ENCODE results near the gene PTEN.
"Not testable (repeated sequence)": the region's sequence is repeated elsewhere in the genome, so short reads cannot be mapped to it uniquely, and the experiment has no call there.

PTEN gene

GRCh38 chr10:87847550-87847949 is 15.9 kb upstream of the PTEN start:
- Histone ChIP-seq H2AFZ (ENCODE audit: low read depth, low read length) (no peak overlapping the region), H3K36me3 (ENCODE audit: insufficient read depth, low read length) (no peaks in the 10 kb centered on the region), H3K4me3 (ENCODE audit: low read depth in 1 of 2, low read length in 2 of 2) (no peak overlapping the region), H3K9ac (ENCODE audit: low read depth, low read length) (no peak overlapping the region), H3K27ac (ENCODE audit: low read length) (no peak overlapping the region), H3K9me3 (ENCODE audit: insufficient read depth, low read length, severe bottlenecking) (no peaks in the 10 kb centered on the region), H3K4me1 (ENCODE audit: insufficient read depth, low read length) (peaks cover 26% of the 10 kb centered on the region), H3K27me3 (ENCODE audit: insufficient read depth, low read length, poor library complexity) (no peaks in the 10 kb centered on the region), H3K4me2 (ENCODE audit: insufficient read depth, low read length) (no peak overlapping the region), H4K20me1 (ENCODE audit: insufficient read depth, low read length) (no peaks in the 10 kb centered on the region), H3K79me2 (ENCODE audit: insufficient read depth, low read length) (no peaks in the 10 kb centered on the region)
- no peak for ATAC-seq (ENCODE audit: insufficient read depth, low read depth)
- TF ChIP-seq, protein P1, sequence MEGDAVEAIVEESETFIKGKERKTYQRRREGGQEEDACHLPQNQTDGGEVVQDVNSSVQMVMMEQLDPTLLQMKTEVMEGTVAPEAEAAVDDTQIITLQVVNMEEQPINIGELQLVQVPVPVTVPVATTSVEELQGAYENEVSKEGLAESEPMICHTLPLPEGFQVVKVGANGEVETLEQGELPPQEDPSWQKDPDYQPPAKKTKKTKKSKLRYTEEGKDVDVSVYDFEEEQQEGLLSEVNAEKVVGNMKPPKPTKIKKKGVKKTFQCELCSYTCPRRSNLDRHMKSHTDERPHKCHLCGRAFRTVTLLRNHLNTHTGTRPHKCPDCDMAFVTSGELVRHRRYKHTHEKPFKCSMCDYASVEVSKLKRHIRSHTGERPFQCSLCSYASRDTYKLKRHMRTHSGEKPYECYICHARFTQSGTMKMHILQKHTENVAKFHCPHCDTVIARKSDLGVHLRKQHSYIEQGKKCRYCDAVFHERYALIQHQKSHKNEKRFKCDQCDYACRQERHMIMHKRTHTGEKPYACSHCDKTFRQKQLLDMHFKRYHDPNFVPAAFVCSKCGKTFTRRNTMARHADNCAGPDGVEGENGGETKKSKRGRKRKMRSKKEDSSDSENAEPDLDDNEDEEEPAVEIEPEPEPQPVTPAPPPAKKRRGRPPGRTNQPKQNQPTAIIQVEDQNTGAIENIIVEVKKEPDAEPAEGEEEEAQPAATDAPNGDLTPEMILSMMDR (IDR thresholded peaks at IDR 0.05; ENCODE audit: borderline replicate concordance, extremely low read depth, low read length, poor library complexity, severe bottlenecking) = no peak
- TF ChIP-seq EZH2 (IDR thresholded peaks at IDR 0.05; ENCODE audit: borderline replicate concordance, low read depth, low read length, severe bottlenecking) = no peak
- no peak for DNase-seq

DNA sequence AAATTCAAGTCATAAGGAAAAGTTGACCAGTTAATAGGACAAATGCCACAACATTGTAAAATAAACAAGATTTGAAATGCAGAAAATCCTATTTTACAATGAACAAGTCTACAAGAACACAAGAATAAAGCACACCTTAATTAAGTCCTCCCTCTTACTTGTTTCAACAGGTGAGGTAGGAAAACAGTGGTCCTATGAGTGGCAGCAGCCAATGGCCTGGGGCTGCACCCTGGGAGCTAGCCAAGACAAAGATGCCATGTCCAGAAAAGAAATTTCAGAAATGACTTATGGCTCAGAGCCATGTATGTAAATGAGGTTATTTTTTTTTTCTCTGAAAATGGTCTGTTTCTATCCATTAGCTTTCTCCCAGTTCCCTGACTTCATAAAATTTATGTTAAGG is 14.4 kb upstream of the PTEN start:
- no peaks in the 10 kb centered on the region for H4K20me1 ChIP-seq (ENCODE audit: insufficient read depth, low read length)
- H3K9ac ChIP-seq (ENCODE audit: low read depth, low read length) = no peak overlapping the region
- no peak overlapping the region for H2AFZ ChIP-seq (ENCODE audit: low read depth, low read length)
- TF ChIP-seq, protein P1 (IDR thresholded peaks at IDR 0.05; ENCODE audit: borderline replicate concordance, extremely low read depth, low read length, poor library complexity, severe bottlenecking) = no peak
- no peak for TF ChIP-seq EZH2 (IDR thresholded peaks at IDR 0.05; ENCODE audit: borderline replicate concordance, low read depth, low read length, severe bottlenecking)
- H3K4me2 ChIP-seq (ENCODE audit: insufficient read depth, low read length) = no peak overlapping the region
- H3K4me1 ChIP-seq (ENCODE audit: insufficient read depth, low read length) = peaks cover 22% of the 10 kb centered on the region
- DNase-seq (no peak), ATAC-seq (ENCODE audit: insufficient read depth, low read depth) (no peak)
- no peaks in the 10 kb centered on the region for H3K9me3 ChIP-seq (ENCODE audit: insufficient read depth, low read length, severe bottlenecking)
- no peaks in the 10 kb centered on the region for H3K79me2 ChIP-seq (ENCODE audit: insufficient read depth, low read length)
- no peaks in the 10 kb centered on the region for H3K27me3 ChIP-seq (ENCODE audit: insufficient read depth, low read length, poor library complexity)
- no peak overlapping the region for H3K27ac ChIP-seq (ENCODE audit: low read length)
- H3K36me3 ChIP-seq (ENCODE audit: insufficient read depth, low read length) = no peaks in the 10 kb centered on the region
- H3K4me3 ChIP-seq (ENCODE audit: low read depth in 1 of 2, low read length in 2 of 2) = no peak overlapping the region

DNA sequence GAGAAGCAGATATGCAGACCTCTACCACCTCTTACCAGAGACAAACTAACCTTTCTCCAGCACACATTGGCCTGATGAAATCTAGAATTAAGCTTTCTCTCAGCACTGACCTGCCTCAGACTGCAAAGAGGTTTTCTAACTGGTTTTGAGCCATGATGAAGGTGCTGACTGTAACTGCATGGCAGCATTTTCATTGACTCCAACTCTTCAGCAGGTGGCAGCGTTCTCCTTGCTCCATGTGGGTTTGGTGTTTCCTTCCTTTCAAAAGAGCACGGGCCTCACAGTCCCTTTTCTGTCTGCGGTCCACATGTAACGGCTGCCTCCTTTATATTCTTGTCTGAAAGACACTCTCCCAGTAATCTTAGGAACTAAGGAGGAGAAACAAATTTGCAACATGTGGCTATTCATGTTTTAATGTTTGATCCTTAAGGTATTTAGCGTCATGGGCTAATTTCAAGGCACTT is 12.7 kb upstream of the PTEN start:
- Histone ChIP-seq H3K27me3 (ENCODE audit: insufficient read depth, low read length, poor library complexity) (no peaks in the 10 kb centered on the region), H2AFZ (ENCODE audit: low read depth, low read length) (peak overlapping the region; percentile 86), H3K9ac (ENCODE audit: low read depth, low read length) (peak overlapping the region; percentile 33), H3K4me2 (ENCODE audit: insufficient read depth, low read length) (peak overlapping the region; percentile 43), H3K36me3 (ENCODE audit: insufficient read depth, low read length) (no peaks in the 10 kb centered on the region), H3K79me2 (ENCODE audit: insufficient read depth, low read length) (no peaks in the 10 kb centered on the region), H3K4me1 (ENCODE audit: insufficient read depth, low read length) (peaks cover 40% of the 10 kb centered on the region), H3K4me3 (ENCODE audit: low read depth in 1 of 2, low read length in 2 of 2) (no peak overlapping the region), H3K9me3 (ENCODE audit: insufficient read depth, low read length, severe bottlenecking) (no peaks in the 10 kb centered on the region), H4K20me1 (ENCODE audit: insufficient read depth, low read length) (no peaks in the 10 kb centered on the region), H3K27ac (ENCODE audit: low read length) (peak overlapping the region; percentile 80)
- DNase-seq (peak; percentile 86), ATAC-seq (ENCODE audit: insufficient read depth, low read depth) (peak; percentile 98)
- no peak for TF ChIP-seq EZH2 (IDR thresholded peaks at IDR 0.05; ENCODE audit: borderline replicate concordance, low read depth, low read length, severe bottlenecking)
- TF ChIP-seq, protein P1 (IDR thresholded peaks at IDR 0.05; ENCODE audit: borderline replicate concordance, extremely low read depth, low read length, poor library complexity, severe bottlenecking) = peak; percentile 96

DNA sequence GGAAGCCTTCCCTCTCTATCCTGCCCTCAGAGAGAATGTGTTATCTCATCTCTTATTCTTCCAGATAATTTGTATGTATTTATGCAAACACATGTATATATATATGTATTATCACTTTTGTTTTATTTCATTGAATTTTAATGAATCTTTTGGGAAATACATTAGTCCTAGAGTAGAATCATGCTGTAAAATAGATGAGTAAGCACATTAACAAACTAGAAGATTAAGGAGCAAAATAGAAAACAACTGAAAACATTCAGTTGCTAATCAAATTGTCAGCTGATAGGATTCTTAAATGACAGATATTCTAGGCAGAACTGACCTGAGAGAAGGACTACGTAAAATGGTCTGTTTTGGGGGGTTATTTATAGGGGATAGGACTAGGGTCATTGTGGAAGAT is 11.3 kb upstream of the PTEN start:
- Histone ChIP-seq H3K27me3 (ENCODE audit: insufficient read depth, low read length, poor library complexity) (no peaks in the 10 kb centered on the region), H3K36me3 (ENCODE audit: insufficient read depth, low read length) (no peaks in the 10 kb centered on the region), H3K4me1 (ENCODE audit: insufficient read depth, low read length) (peaks cover 40% of the 10 kb centered on the region), H3K9ac (ENCODE audit: low read depth, low read length) (no peak overlapping the region), H3K79me2 (ENCODE audit: insufficient read depth, low read length) (no peaks in the 10 kb centered on the region), H2AFZ (ENCODE audit: low read depth, low read length) (no peak overlapping the region), H3K9me3 (ENCODE audit: insufficient read depth, low read length, severe bottlenecking) (no peaks in the 10 kb centered on the region), H3K4me3 (ENCODE audit: low read depth in 1 of 2, low read length in 2 of 2) (no peak overlapping the region), H4K20me1 (ENCODE audit: insufficient read depth, low read length) (no peaks in the 10 kb centered on the region), H3K4me2 (ENCODE audit: insufficient read depth, low read length) (no peak overlapping the region), H3K27ac (ENCODE audit: low read length) (no peak overlapping the region)
- TF ChIP-seq EZH2 (IDR thresholded peaks at IDR 0.05; ENCODE audit: borderline replicate concordance, low read depth, low read length, severe bottlenecking) = no peak
- TF ChIP-seq, protein P1 (IDR thresholded peaks at IDR 0.05; ENCODE audit: borderline replicate concordance, extremely low read depth, low read length, poor library complexity, severe bottlenecking) = no peak
- ATAC-seq (ENCODE audit: insufficient read depth, low read depth) (no peak), DNase-seq (no peak)

GRCh38 chr10:87855247-87855646 is 8.2 kb upstream of the PTEN start:
- not testable (repeated sequence) for DNase-seq; H3K27me3 ChIP-seq (ENCODE audit: insufficient read depth, low read length, poor library complexity); H3K36me3 ChIP-seq (ENCODE audit: insufficient read depth, low read length); H4K20me1 ChIP-seq (ENCODE audit: insufficient read depth, low read length); H3K9ac ChIP-seq (ENCODE audit: low read depth, low read length); H3K79me2 ChIP-seq (ENCODE audit: insufficient read depth, low read length); H3K9me3 ChIP-seq (ENCODE audit: insufficient read depth, low read length, severe bottlenecking); ATAC-seq (ENCODE audit: insufficient read depth, low read depth); H3K4me3 ChIP-seq (ENCODE audit: low read depth in 1 of 2, low read length in 2 of 2); H2AFZ ChIP-seq (ENCODE audit: low read depth, low read length)
- Histone ChIP-seq H3K27ac (ENCODE audit: low read length) (peak overlapping the region; percentile 37), H3K4me2 (ENCODE audit: insufficient read depth, low read length) (peak overlapping the region; percentile 30), H3K4me1 (ENCODE audit: insufficient read depth, low read length) (peaks cover 42% of the 10 kb centered on the region)
